Sigmoid colon (tissue), 7 donors: ENCODE results near the gene STX18. TPM values are rescaled to one million over a fixed set of nuclear protein-coding genes. Genes with fewer than 3 reads are reported as not detected.
"Not testable (repeated sequence)": the region's sequence is repeated elsewhere in the genome, so short reads cannot be mapped to it uniquely, and the experiment has no call there.

Experiments used
- DNase-seq: peaks from one replicate; pipeline ENCODE4 v3.0.0-alpha.2; 2019
- H3K27ac ChIP-seq, 4 donors: fragments of 200-600 bp; sonication (generic); one replicate each; pipeline ENCODE4 v1.5.1; 2016 to 2019; ENCODE audit warnings: mild to moderate bottlenecking in 1 of 4
- H3K27me3 ChIP-seq, 3 donors: fragments of 200-600 bp; sonication (generic); one replicate each; pipeline ENCODE4 v1.5.1; 2019; ENCODE audit warnings: mild to moderate bottlenecking in 1 of 3
- H3K36me3 ChIP-seq, 4 donors: fragments of 200-600 bp; sonication (generic); one replicate each; pipeline ENCODE4 v1.5.1; 2016 to 2019
- H3K4me1 ChIP-seq, 4 donors: fragments of 200-600 bp; sonication (generic); one replicate each; pipeline ENCODE4 v1.5.1; 2017 to 2019
- H3K4me3 ChIP-seq, 4 donors: fragments of 200-600 bp; sonication (generic); one replicate each; pipeline ENCODE4 v1.5.1; 2017 to 2019; ENCODE audit warnings: mild to moderate bottlenecking in 2 of 4, moderate library complexity in 1 of 4
- H3K9me3 ChIP-seq, 4 donors: fragments of 200-600 bp in 3 of 4; sonication (generic) in 3 of 4; one replicate each; pipeline versions ENCODE4 v1.5.1 to v1.6.1; 2013 to 2019
- CTCF ChIP-seq, 4 experiments: fragments of 450-650 bp in 3 of 4; fragments of 200-600 bp in 1 of 4; IDR thresholded peaks; one replicate each; pipeline ENCODE4 v1.5.1; 2016 to 2019; ENCODE audit warnings: antibody characterized with exemption in 4 of 4, mild to moderate bottlenecking in 3 of 4, moderate library complexity in 2 of 4
- EP300 ChIP-seq, 4 donors: sonication (generic); formaldehyde crosslinking; IDR thresholded peaks; one replicate each; pipeline ENCODE4 v1.6.1; 2017; ENCODE audit warnings: antibody characterized with exemption in 4 of 4
- POLR2A ChIP-seq, 2 donors: fragments of 450-650 bp; IDR thresholded peaks; one replicate each; pipeline ENCODE4 v1.6.1; 2016; ENCODE audit warnings: antibody characterized with exemption in 2 of 2, mild to moderate bottlenecking in 2 of 2, moderate library complexity in 2 of 2
- POLR2AphosphoS5 ChIP-seq, 4 donors: sonication (generic); formaldehyde crosslinking; IDR thresholded peaks; one replicate each; pipeline ENCODE4 v1.6.1; 2017; ENCODE audit warnings: antibody characterized with exemption in 4 of 4
- WGBS, 2 donors: extraction: QIAGEN DNeasy Blood & Tissue Kit; methylation state at CpG; one replicate each; pipeline ENCODE4 v1.1.7; 2013; 5-methylcytosine and 5-hydroxymethylcytosine counted together
- intact Hi-C: fragments of 100-400 bp; cut with DNase I; formaldehyde crosslinking; loops from one replicate; pipeline ENCODE4 v1.15.1; 2023
- polyA plus RNA-seq, 3 donors: library from polyadenylated mRNA; stranded (reverse); fragments of 200-250 nt; gene quantifications; one replicate each; pipeline ENCODE4 v1.2.3, GENCODE V29; 2013
- total RNA-seq, 4 donors: library from RNA; depleted of rRNA; stranded (reverse); fragments of >200 nt; gene quantifications; one replicate each; pipeline ENCODE4 v1.1.0, GENCODE V29; 2016
- donor health status: healthy with polysubstance abuse.
- donor health status: Bipolar disorder and iron deficiency.
- donor health status: healthy.

STX18 gene
- total and polyA plus RNA-seq, 7 donors = 23.5 to 45.1 (median 26.3) TPM

DNA sequence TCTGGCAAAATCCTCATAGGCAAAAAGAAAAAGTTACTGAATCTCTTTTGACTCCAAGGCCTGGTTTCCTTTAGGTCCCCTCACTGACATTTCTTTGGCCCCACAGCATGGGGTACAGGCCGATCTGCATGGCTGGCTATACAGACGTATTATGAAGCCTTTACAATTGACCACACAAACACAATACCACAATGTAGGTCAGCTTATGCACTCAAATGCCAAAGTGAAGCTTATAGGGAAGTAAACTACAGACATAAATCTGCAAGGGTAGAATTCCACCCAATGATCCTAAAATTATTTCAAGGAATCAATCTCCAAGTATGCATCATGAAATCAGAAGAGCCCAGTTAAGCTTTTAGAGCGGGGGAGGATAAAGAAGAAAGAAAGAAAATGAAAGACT is 20.7 kb downstream of the STX18 start:
- 81 to 89% methylated on average over 3 of the region's 3 CpGs for WGBS, 2 donors
- no peaks in the 10 kb centered on the region for H3K9me3 ChIP-seq
- H3K27me3 ChIP-seq = no peaks in the 10 kb centered on the region
- peaks cover 0 to 60% (median 31%) of the 10 kb centered on the region in 4 donors for H3K4me1 ChIP-seq
- intact Hi-C loops = no loop called here
- no peak overlapping the region for H3K4me3 ChIP-seq
- no peak for TF ChIP-seq EP300 (IDR thresholded peaks at IDR 0.05)
- no peak for TF ChIP-seq CTCF (IDR thresholded peaks at IDR 0.05)
- no peak for TF ChIP-seq POLR2A (IDR thresholded peaks at IDR 0.05)
- TF ChIP-seq POLR2AphosphoS5 (IDR thresholded peaks at IDR 0.05) = no peak
- peak overlapping the region in 3 of 4 donors; percentile 41 to 59 (median 58) for H3K27ac ChIP-seq
- no peaks in the 10 kb centered on the region for H3K36me3 ChIP-seq
- no peak for DNase-seq

DNA sequence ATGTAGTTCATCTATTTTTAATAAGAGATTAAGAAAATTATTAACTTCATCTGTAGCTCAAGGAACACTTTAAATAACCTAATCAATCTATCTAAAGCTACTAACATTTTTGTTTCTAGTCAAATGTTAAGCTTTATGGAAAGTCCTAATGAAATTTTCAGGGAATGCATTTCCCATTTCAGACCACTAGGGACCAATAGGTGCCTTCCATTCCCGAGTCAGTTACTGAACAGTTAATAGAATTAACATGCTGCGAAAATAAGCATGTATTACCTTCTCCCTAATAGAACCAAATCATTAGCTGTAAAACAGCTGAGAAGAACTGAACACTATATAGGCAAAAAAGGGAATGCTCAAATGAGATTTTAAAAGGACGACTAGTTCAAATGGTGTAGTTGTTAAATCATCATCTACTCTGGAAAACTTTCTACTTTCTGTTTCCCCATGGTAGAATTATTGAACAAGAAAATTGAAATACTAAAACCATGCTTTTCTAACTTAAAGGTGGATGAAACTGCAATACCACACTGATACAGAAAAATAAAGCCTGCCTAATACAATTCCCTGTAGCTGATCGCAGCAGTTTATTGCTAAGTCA is 22.5 kb downstream of the STX18 start:
- peak overlapping the region in 3 of 4 donors; percentile 5 to 58 (median 26) for H3K27ac ChIP-seq
- H3K4me3 ChIP-seq = no peak overlapping the region
- DNase-seq = no peak
- intact Hi-C loops = no loop called here
- no peaks in the 10 kb centered on the region for H3K27me3 ChIP-seq
- WGBS, 2 donors = 71 to 82% methylated on average over 4 of the region's 4 CpGs
- H3K9me3 ChIP-seq = no peaks in the 10 kb centered on the region
- H3K4me1 ChIP-seq = peaks cover 0 to 66% (median 31%) of the 10 kb centered on the region in 4 donors
- peak in 3 of 4 experiments; percentile 35 to 48 (median 38) for TF ChIP-seq CTCF (IDR thresholded peaks at IDR 0.05)
- TF ChIP-seq EP300 (IDR thresholded peaks at IDR 0.05) = no peak
- H3K36me3 ChIP-seq = no peaks in the 10 kb centered on the region

DNA sequence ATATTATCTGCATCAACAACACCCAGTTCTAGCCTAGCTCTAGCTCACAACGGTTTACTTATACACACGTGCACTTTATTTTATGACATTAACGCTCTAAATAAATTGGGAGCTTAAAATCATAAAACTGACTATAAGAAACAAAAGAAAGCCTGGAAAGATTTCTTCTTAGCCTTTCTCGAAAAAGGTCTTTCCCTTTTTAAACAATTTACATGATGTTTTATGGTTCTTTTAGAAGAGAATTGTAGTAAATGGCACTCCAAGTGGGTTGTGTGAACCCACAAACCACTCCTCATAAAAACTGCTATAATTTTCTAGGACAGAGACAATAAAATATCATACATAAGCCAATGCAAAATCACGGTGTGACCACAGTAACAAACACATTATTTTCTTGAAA is 23.1 kb downstream of the STX18 start:
- intact Hi-C loops = no loop called here
- Histone ChIP-seq H3K27ac (peak overlapping the region in 2 of 4 donors; percentile 26 to 58), H3K27me3 (no peaks in the 10 kb centered on the region), H3K36me3 (no peaks in the 10 kb centered on the region), H3K4me3 (no peak overlapping the region), H3K4me1 (peaks cover 0 to 69% (median 31%) of the 10 kb centered on the region in 4 donors), H3K9me3 (no peaks in the 10 kb centered on the region)
- no peak for TF ChIP-seq EP300 (IDR thresholded peaks at IDR 0.05)
- TF ChIP-seq POLR2AphosphoS5 (IDR thresholded peaks at IDR 0.05) = no peak
- TF ChIP-seq CTCF (IDR thresholded peaks at IDR 0.05) = no peak
- no peak for TF ChIP-seq POLR2A (IDR thresholded peaks at IDR 0.05)
- 20 to 66% methylated on average over 5 of the region's 5 CpGs for WGBS, 2 donors
- no peak for DNase-seq

DNA sequence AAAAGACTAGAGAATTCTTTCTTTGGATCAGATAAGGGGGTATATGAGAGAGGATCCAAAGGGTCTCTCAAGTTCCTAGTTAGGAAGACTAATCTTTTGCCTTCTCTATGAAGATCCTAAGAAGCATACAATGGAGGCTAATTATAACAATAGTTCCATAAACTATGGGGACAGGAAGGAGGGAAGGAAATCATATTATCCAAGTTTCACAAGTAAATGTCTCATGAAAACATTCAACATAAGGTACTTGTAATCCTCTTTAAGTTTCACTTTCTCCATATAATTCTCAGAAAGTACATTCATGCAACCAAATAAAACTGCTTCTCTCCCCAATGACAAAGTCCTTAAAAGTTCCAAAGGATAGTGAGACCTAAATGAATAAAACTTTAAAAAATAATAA is 27.1 kb downstream of the STX18 start:
- H3K27me3 ChIP-seq = no peaks in the 10 kb centered on the region
- peaks cover 0 to 38% (median 14%) of the 10 kb centered on the region in 4 donors for H3K4me1 ChIP-seq
- intact Hi-C loops = no loop called here
- H3K9me3 ChIP-seq = no peaks in the 10 kb centered on the region
- TF ChIP-seq CTCF (IDR thresholded peaks at IDR 0.05) = no peak
- no peaks in the 10 kb centered on the region for H3K36me3 ChIP-seq
- DNase-seq = no peak
- H3K4me3 ChIP-seq = no peak overlapping the region
- no peak overlapping the region for H3K27ac ChIP-seq

GRCh38 chr4:4512282-4512681 is 29.6 kb downstream of the STX18 start:
- intact Hi-C loops = no loop called here
- H3K9me3 ChIP-seq = no peaks in the 10 kb centered on the region
- WGBS, 2 donors = 35 to 71% methylated on average over 1 of the region's 1 CpG
- H3K4me3 ChIP-seq = no peak overlapping the region
- H3K27ac ChIP-seq = no peak overlapping the region
- peaks cover 0 to 19% (median 2%) of the 10 kb centered on the region in 4 donors for H3K4me1 ChIP-seq
- TF ChIP-seq POLR2AphosphoS5 (IDR thresholded peaks at IDR 0.05) (no peak), CTCF (IDR thresholded peaks at IDR 0.05) (no peak), POLR2A (IDR thresholded peaks at IDR 0.05) (no peak), EP300 (IDR thresholded peaks at IDR 0.05) (no peak)
- H3K36me3 ChIP-seq = no peaks in the 10 kb centered on the region
- no peak for DNase-seq
- H3K27me3 ChIP-seq = no peaks in the 10 kb centered on the region

DNA sequence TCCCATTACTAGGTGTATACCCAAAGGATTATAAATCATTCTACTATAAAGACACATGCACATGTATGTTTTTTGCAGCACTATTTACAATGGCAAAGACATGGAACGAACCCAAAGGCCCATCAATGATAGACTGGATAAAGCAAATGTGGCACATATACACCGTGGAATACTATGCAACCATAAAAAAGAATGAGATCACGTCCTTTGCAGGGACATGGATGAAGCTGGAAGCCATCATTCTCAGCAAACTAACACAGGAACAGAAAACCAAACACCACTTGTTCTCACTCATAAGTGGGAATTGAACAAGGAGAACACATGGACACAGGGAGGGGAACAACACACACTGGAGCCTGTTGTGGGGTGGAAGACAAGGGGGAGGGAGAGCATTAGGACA is 31.2 kb downstream of the STX18 start:
- H3K27ac ChIP-seq, H3K4me3 ChIP-seq, intact Hi-C loops, H3K36me3 ChIP-seq, H3K9me3 ChIP-seq, H3K27me3 ChIP-seq, DNase-seq: not testable (repeated sequence)
- 96 to 97% methylated on average over 3 of the region's 3 CpGs for WGBS, 2 donors
- H3K4me1 ChIP-seq = peaks cover 0 to 25% (median 8%) of the 10 kb centered on the region in 4 donors
